Caco-2 (cell line): Measurements from ENCODE around the gene RB1. TPM values are rescaled to one million over a fixed set of nuclear protein-coding genes. Genes with fewer than 3 reads are reported as not detected.

ENCODE experiments used
- BruUV-seq: library from RNA; stranded (reverse); fragments of 400-500 nt; replicated peaks from 2 replicates; lab custom pipeline; 2021; lab: Mats Ljungman, UMichigan
- CTCF ChIA-PET: fragments of 300-600 bp; sonication (Branson Sonifier 250); formaldehyde crosslinking; loops from one replicate; lab custom pipeline; 2022; ENCODE audit warnings: antibody characterized with exemption; lab: Charles Lee
- POLR2A ChIA-PET: fragments of 300-600 bp; sonication (Branson Sonifier 250); formaldehyde crosslinking; loops from one replicate; lab custom pipeline; 2022; ENCODE audit warnings: antibody characterized with exemption; lab: Charles Lee
- DNase-seq, 2 experiments: peaks; one replicate each; pipeline versions ENCODE4 v3.0.0 to v3.0.0-alpha.2; 2020 to 2022
- H3K27me3 ChIP-seq: replicated peaks from 2 replicates; pipeline ENCODE4 v1.6.0; 2011; ENCODE audit warnings: low read length; ENCODE audit not compliant: control insufficient read depth, insufficient read depth
- H3K36me3 ChIP-seq: 2 replicates; pipeline ENCODE4 v1.5.1; 2011; ENCODE audit warnings: low read length; ENCODE audit not compliant: control insufficient read depth, insufficient read depth
- H3K4me1 ChIP-seq: fragments of 250-450 bp; sonication (Bioruptor Pico); 2 replicates; pipeline ENCODE4 v1.5.1; 2020; ENCODE audit warnings: mild to moderate bottlenecking
- H3K4me3 ChIP-seq: 2 replicates; pipeline ENCODE4 v1.5.1; 2011; ENCODE audit warnings: low read depth, mild to moderate bottlenecking, control low read depth, low read length
- H3K9me3 ChIP-seq: fragments of 250-450 bp; sonication (Bioruptor Pico); 2 replicates; pipeline ENCODE4 v1.5.1; 2020; ENCODE audit warnings: mild to moderate bottlenecking, moderate library complexity
- H3K27ac Mint-ChIP-seq: one replicate; pipeline ENCODE4 v1.8.0; 2022; ENCODE audit warnings: mixed read lengths; ENCODE audit not compliant: unreplicated experiment
- H3K27me3 Mint-ChIP-seq: one replicate; pipeline ENCODE4 v1.8.0; 2022; ENCODE audit warnings: mixed read lengths; ENCODE audit not compliant: insufficient read depth, unreplicated experiment
- H3K36me3 Mint-ChIP-seq: one replicate; pipeline ENCODE4 v1.8.0; 2022; ENCODE audit warnings: mild to moderate bottlenecking, mixed read lengths; ENCODE audit not compliant: insufficient read depth, unreplicated experiment
- H3K4me1 Mint-ChIP-seq: one replicate; pipeline ENCODE4 v1.8.0; 2022; ENCODE audit warnings: low read depth, mixed read lengths; ENCODE audit not compliant: unreplicated experiment
- H3K4me3 Mint-ChIP-seq: one replicate; pipeline ENCODE4 v1.8.0; 2022; ENCODE audit warnings: mild to moderate bottlenecking, moderate library complexity, mixed read lengths; ENCODE audit not compliant: unreplicated experiment
- H3K9me3 Mint-ChIP-seq: one replicate; pipeline ENCODE4 v1.8.0; 2022; ENCODE audit warnings: mixed read lengths; ENCODE audit not compliant: unreplicated experiment
- intact Hi-C: fragments of 100-400 bp; cut with micrococcal nuclease; formaldehyde crosslinking; loops from one replicate; pipeline ENCODE4 v1.10.0; 2022; ENCODE audit not compliant: unreplicated experiment
- total RNA-seq: library from RNA; stranded (reverse); gene quantifications from 2 replicates; pipeline ENCODE4 v1.2.3, GENCODE V29; 2022
- TF ChIP-seq, protein P1 (sequence below), 2 experiments: fragments of 200-600 bp in 1 of 2; IDR thresholded peaks; 1 replicate in 1 of 2; 2 replicates in 1 of 2; pipeline versions ENCODE4 v1.5.1 to v1.8.0; 2011 to 2022; ENCODE audit warnings: antibody characterized with exemption in 1 of 2, control low read depth in 1 of 2, inconsistent platforms in 1 of 2, low read depth in 1 of 2, low read length in 1 of 2, mild to moderate bottlenecking in 1 of 2, moderate library complexity in 1 of 2; ENCODE audit not compliant: insufficient read depth in 1 of 2, severe bottlenecking in 1 of 2, unreplicated experiment in 1 of 2

Gene RB1
- total RNA-seq, 1 experiment from 2014 or later = 24.1 TPM

DNA sequence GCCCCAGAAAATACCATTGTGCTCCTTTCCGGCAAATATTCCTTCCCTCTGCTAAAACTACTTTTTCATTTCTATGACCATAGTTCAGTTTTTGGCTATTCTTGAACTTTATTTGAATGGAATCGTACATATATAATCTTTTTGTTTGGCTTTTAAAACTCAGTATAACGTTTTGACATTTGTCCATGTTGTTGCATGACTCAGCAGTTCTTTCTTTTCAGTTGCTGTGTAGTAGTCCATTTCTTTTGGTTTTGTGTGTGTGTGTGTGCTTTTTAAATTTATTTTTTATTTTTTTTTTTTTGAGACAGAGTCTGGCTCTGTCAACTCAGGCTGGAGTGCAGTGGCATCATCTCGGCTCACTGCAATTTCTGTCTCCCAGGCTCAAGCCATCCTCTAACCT lies 35.5 kb upstream of the RB1 start:
- no TSS peak for BruUV-seq
- POLR2A ChIA-PET = no interaction called here
- Mint-ChIP-seq H3K9me3 (no peaks in the 10 kb centered on the region), H3K36me3 (peaks cover 9% of the 10 kb centered on the region), H3K4me1 (no peaks in the 10 kb centered on the region), H3K27ac (no peak overlapping the region), H3K4me3 (no peak overlapping the region), H3K27me3 (no peaks in the 10 kb centered on the region)
- no peak overlapping the region for H3K4me3 ChIP-seq
- no peaks in the 10 kb centered on the region; the same call in 1 of the 2 replicates for H3K36me3 ChIP-seq
- DNase-seq = no peak
- H3K9me3 ChIP-seq = no peaks in the 10 kb centered on the region
- no peaks in the 10 kb centered on the region for H3K27me3 ChIP-seq
- no peaks in the 10 kb centered on the region for H3K4me1 ChIP-seq
- TF ChIP-seq, protein P1, sequence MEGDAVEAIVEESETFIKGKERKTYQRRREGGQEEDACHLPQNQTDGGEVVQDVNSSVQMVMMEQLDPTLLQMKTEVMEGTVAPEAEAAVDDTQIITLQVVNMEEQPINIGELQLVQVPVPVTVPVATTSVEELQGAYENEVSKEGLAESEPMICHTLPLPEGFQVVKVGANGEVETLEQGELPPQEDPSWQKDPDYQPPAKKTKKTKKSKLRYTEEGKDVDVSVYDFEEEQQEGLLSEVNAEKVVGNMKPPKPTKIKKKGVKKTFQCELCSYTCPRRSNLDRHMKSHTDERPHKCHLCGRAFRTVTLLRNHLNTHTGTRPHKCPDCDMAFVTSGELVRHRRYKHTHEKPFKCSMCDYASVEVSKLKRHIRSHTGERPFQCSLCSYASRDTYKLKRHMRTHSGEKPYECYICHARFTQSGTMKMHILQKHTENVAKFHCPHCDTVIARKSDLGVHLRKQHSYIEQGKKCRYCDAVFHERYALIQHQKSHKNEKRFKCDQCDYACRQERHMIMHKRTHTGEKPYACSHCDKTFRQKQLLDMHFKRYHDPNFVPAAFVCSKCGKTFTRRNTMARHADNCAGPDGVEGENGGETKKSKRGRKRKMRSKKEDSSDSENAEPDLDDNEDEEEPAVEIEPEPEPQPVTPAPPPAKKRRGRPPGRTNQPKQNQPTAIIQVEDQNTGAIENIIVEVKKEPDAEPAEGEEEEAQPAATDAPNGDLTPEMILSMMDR (IDR thresholded peaks at IDR 0.05; ENCODE audit: insufficient read depth in 1 of 2, low read depth in 1 of 2, low read length in 1 of 2, severe bottlenecking in 1 of 2, unreplicated experiment in 1 of 2) = no peak
- CTCF ChIA-PET = no interaction called here
- intact Hi-C loops = no loop called here

DNA sequence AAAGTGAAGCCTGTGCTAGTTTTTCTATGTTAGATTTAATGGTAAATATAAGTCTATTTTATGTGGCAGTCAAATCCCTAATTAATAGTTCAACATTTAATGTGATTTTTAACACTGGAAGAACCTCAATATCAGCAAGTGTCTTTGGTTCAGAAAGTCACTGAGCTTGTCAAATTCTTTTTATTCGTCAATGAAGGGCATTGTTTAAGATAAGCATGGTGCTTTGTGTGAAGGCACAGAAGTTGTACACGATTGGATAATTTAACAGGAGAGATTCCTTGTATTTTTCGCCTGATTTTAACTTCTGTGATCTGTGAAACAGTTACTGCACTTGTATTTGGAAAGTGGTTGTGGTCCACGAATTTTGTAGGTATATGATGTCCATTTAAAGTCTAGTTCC lies 30.2 kb upstream of the RB1 start:
- Mint-ChIP-seq H3K4me1 (no peaks in the 10 kb centered on the region), H3K27ac (no peak overlapping the region), H3K27me3 (no peaks in the 10 kb centered on the region), H3K9me3 (no peaks in the 10 kb centered on the region), H3K4me3 (no peak overlapping the region), H3K36me3 (no peaks in the 10 kb centered on the region)
- POLR2A ChIA-PET = no interaction called here
- no peaks in the 10 kb centered on the region for H3K4me1 ChIP-seq
- DNase-seq = no peak
- no peaks in the 10 kb centered on the region for H3K9me3 ChIP-seq
- no TSS peak for BruUV-seq
- intact Hi-C loops = no loop called here
- TF ChIP-seq, protein P1 (IDR thresholded peaks at IDR 0.05; ENCODE audit: insufficient read depth in 1 of 2, low read depth in 1 of 2, low read length in 1 of 2, severe bottlenecking in 1 of 2, unreplicated experiment in 1 of 2) = no peak
- no peaks in the 10 kb centered on the region; the same call in 1 of the 2 replicates for H3K36me3 ChIP-seq
- CTCF ChIA-PET = no interaction called here
- H3K27me3 ChIP-seq = no peaks in the 10 kb centered on the region
- no peak overlapping the region for H3K4me3 ChIP-seq

DNA sequence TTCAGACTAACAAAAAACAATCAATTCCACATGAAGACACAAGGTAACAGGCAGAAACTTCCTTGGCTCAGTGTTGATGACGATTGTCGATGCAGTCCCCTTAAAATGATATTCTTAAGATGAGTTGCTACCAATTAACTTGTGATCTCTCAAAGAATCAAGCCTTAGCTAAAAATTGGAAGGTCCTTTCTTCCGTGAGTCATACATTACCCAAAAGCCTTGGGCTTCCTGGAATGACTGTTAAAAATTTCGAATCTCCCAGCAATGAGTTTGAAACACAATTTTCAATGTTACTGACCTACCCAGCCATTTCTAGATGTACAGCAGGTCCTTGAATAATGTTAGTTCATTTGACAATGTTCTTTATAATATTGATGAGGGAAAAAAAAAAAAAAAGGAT lies 28.0 kb upstream of the RB1 start:
- Histone ChIP-seq H3K27me3 (no peaks in the 10 kb centered on the region), H3K9me3 (no peaks in the 10 kb centered on the region), H3K4me1 (no peaks in the 10 kb centered on the region), H3K4me3 (no peak overlapping the region), H3K36me3 (no peaks in the 10 kb centered on the region)
- H3K4me1 Mint-ChIP-seq = no peaks in the 10 kb centered on the region
- H3K36me3 Mint-ChIP-seq = no peaks in the 10 kb centered on the region
- H3K27ac Mint-ChIP-seq = no peak overlapping the region
- H3K9me3 Mint-ChIP-seq = no peaks in the 10 kb centered on the region
- DNase-seq = no peak
- intact Hi-C loops = no loop called here
- ChIA-PET POLR2A (no interaction called here), CTCF (no interaction called here)
- H3K27me3 Mint-ChIP-seq = no peaks in the 10 kb centered on the region
- no TSS peak for BruUV-seq
- TF ChIP-seq, protein P1 (IDR thresholded peaks at IDR 0.05; ENCODE audit: insufficient read depth in 1 of 2, low read depth in 1 of 2, low read length in 1 of 2, severe bottlenecking in 1 of 2, unreplicated experiment in 1 of 2) = no peak
- H3K4me3 Mint-ChIP-seq = no peak overlapping the region
